HEK293 (cell line): ENCODE measurements around the gene RTBDN.

Experiments
- BCL11A ChIP-seq: fragments of 450-650 bp; formaldehyde crosslinking; IDR thresholded peaks from 2 replicates; pipeline ENCODE4 v1.5.1; 2016; ENCODE audit warnings: low read depth, missing biosample characterization, missing genetic modification characterization
- FEZF1 ChIP-seq: fragments of 450-650 bp; formaldehyde crosslinking; IDR thresholded peaks from 2 replicates; pipeline ENCODE4 v1.5.1; 2016; ENCODE audit warnings: missing biosample characterization, missing genetic modification characterization
- GLIS1 ChIP-seq: fragments of 450-650 bp; formaldehyde crosslinking; IDR thresholded peaks from 2 replicates; pipeline ENCODE4 v1.5.1; 2016; ENCODE audit warnings: missing biosample characterization, missing genetic modification characterization
- IKZF3 ChIP-seq: fragments of 450-650 bp; IDR thresholded peaks from 2 replicates; pipeline ENCODE4 v1.5.0; 2018; ENCODE audit warnings: missing biosample characterization, mild to moderate bottlenecking, missing genetic modification characterization, moderate library complexity
- KLF16 ChIP-seq: fragments of 450-650 bp; formaldehyde crosslinking; IDR thresholded peaks from 2 replicates; pipeline ENCODE4 v1.5.1; 2017; ENCODE audit warnings: missing biosample characterization, missing genetic modification characterization
- KLF8 ChIP-seq: fragments of 450-650 bp; formaldehyde crosslinking; IDR thresholded peaks from 2 replicates; pipeline ENCODE4 v1.5.1; 2016; ENCODE audit warnings: missing biosample characterization, missing genetic modification characterization
- REST ChIP-seq: fragments of 450-650 bp; formaldehyde crosslinking; IDR thresholded peaks from 2 replicates; pipeline ENCODE4 v1.5.1; 2016; ENCODE audit warnings: missing biosample characterization, missing genetic modification characterization
- WT1 ChIP-seq: fragments of 450-650 bp; formaldehyde crosslinking; IDR thresholded peaks from 2 replicates; pipeline ENCODE4 v1.5.1; 2016; ENCODE audit warnings: missing biosample characterization, missing genetic modification characterization
- ZFP37 ChIP-seq: fragments of 450-650 bp; formaldehyde crosslinking; IDR thresholded peaks from 2 replicates; pipeline ENCODE4 v1.5.1; 2016; ENCODE audit warnings: missing biosample characterization, missing genetic modification characterization
- ZNF10 ChIP-seq: fragments of 450-650 bp; formaldehyde crosslinking; IDR thresholded peaks from 2 replicates; pipeline ENCODE4 v1.5.1; 2017; ENCODE audit warnings: missing biosample characterization, missing genetic modification characterization
- ZNF19 ChIP-seq: fragments of 450-650 bp; formaldehyde crosslinking; IDR thresholded peaks from 2 replicates; pipeline ENCODE4; 2016; ENCODE audit warnings: missing biosample characterization, missing genetic modification characterization, low read depth
- ZNF2 ChIP-seq: fragments of 450-650 bp; formaldehyde crosslinking; IDR thresholded peaks from 2 replicates; pipeline ENCODE4 v1.5.1; 2016; ENCODE audit warnings: missing biosample characterization, missing genetic modification characterization
- ZNF26 ChIP-seq: fragments of 450-650 bp; formaldehyde crosslinking; IDR thresholded peaks from 2 replicates; pipeline ENCODE4 v1.5.1; 2016; ENCODE audit warnings: missing biosample characterization, missing genetic modification characterization
- ZNF280D ChIP-seq: fragments of 450-650 bp; formaldehyde crosslinking; IDR thresholded peaks from 2 replicates; pipeline ENCODE4 v1.5.1; 2016; ENCODE audit warnings: missing biosample characterization, missing genetic modification characterization
- ZNF404 ChIP-seq: fragments of 450-650 bp; formaldehyde crosslinking; IDR thresholded peaks from 2 replicates; pipeline ENCODE4 v1.5.1; 2017; ENCODE audit warnings: missing biosample characterization, missing genetic modification characterization
- ZNF416 ChIP-seq: fragments of 450-650 bp; formaldehyde crosslinking; IDR thresholded peaks from 2 replicates; pipeline ENCODE4 v1.5.1; 2016; ENCODE audit warnings: missing biosample characterization, missing genetic modification characterization
- ZNF433 ChIP-seq: fragments of 450-650 bp; formaldehyde crosslinking; IDR thresholded peaks from 2 replicates; pipeline ENCODE4 v1.5.1; 2016; ENCODE audit warnings: missing biosample characterization, missing genetic modification characterization, low read depth
- ZNF473 ChIP-seq: fragments of 450-650 bp; formaldehyde crosslinking; IDR thresholded peaks from 2 replicates; pipeline ENCODE4 v1.5.1; 2017; ENCODE audit warnings: missing biosample characterization, missing genetic modification characterization
- ZNF514 ChIP-seq: fragments of 450-650 bp; formaldehyde crosslinking; IDR thresholded peaks from 2 replicates; pipeline ENCODE4 v1.5.1; 2016; ENCODE audit warnings: missing biosample characterization, missing genetic modification characterization
- ZNF571 ChIP-seq: fragments of 450-650 bp; formaldehyde crosslinking; IDR thresholded peaks from 2 replicates; pipeline ENCODE4 v1.5.0; 2017; ENCODE audit warnings: missing biosample characterization, missing genetic modification characterization
- ZNF623 ChIP-seq: fragments of 450-650 bp; formaldehyde crosslinking; IDR thresholded peaks from 2 replicates; pipeline ENCODE4 v1.5.1; 2016; ENCODE audit warnings: missing biosample characterization, missing genetic modification characterization
- ZNF645 ChIP-seq: fragments of 450-650 bp; formaldehyde crosslinking; IDR thresholded peaks from 2 replicates; pipeline ENCODE4; 2016; ENCODE audit warnings: missing biosample characterization, missing genetic modification characterization
- ZNF791 ChIP-seq: fragments of 450-650 bp; formaldehyde crosslinking; IDR thresholded peaks from 2 replicates; pipeline ENCODE4 v1.5.1; 2016; ENCODE audit warnings: missing biosample characterization, missing genetic modification characterization
- ZSCAN16 ChIP-seq: fragments of 450-650 bp; formaldehyde crosslinking; IDR thresholded peaks from 2 replicates; pipeline ENCODE4 v1.5.1; 2016; ENCODE audit warnings: missing biosample characterization, missing genetic modification characterization
- ZSCAN4 ChIP-seq: fragments of 450-650 bp; formaldehyde crosslinking; IDR thresholded peaks from 2 replicates; pipeline ENCODE4 v1.5.1; 2017; ENCODE audit warnings: missing biosample characterization, missing genetic modification characterization
- ZSCAN5A ChIP-seq: fragments of 450-650 bp; formaldehyde crosslinking; IDR thresholded peaks from 2 replicates; pipeline ENCODE4 v1.5.1; 2016; ENCODE audit warnings: missing biosample characterization, missing genetic modification characterization
- ZXDB ChIP-seq: fragments of 450-650 bp; formaldehyde crosslinking; IDR thresholded peaks from 2 replicates; pipeline ENCODE4 v1.5.1; 2016; ENCODE audit warnings: missing biosample characterization, missing genetic modification characterization

Gene RTBDN

GRCh38 chr19:12796146-12797071, 38.0 kb downstream of the RTBDN start (continued):
- TF ChIP-seq REST (tag by site-specific recombination) = no peak
- TF ChIP-seq KLF8 (tag by site-specific recombination) = peak; percentile 21; the same call in 1 of the 2 replicates
- peak; percentile 66; the same call in 1 of the 2 replicates for TF ChIP-seq ZNF2 (tag by site-specific recombination)
- TF ChIP-seq ZNF645 (tag by site-specific recombination) = no peak
- TF ChIP-seq WT1 (tag by site-specific recombination) = no peak
- no peak for TF ChIP-seq ZSCAN16 (tag by site-specific recombination)
- TF ChIP-seq KLF16 = no peak
- TF ChIP-seq ZNF473 (tag by site-specific recombination) = no peak
- TF ChIP-seq ZNF280D (tag by site-specific recombination) = no peak
- no peak for TF ChIP-seq ZNF416 (tag by site-specific recombination)
- TF ChIP-seq ZNF514 = no peak
- TF ChIP-seq FEZF1 (tag by site-specific recombination) = peak; percentile 71
- TF ChIP-seq ZNF404 = no peak
- TF ChIP-seq ZNF19 = no peak
- TF ChIP-seq ZNF26 = no peak
- TF ChIP-seq ZFP37 = no peak
- 0 out of 2 replicates have a peak, but pooled peaks have one; percentile 47 for TF ChIP-seq ZSCAN5A (tag by site-specific recombination)
- TF ChIP-seq ZNF623 (tag by site-specific recombination) = no peak
- TF ChIP-seq IKZF3 (tag by site-specific recombination) = peak; percentile 43; the same call in 1 of the 2 replicates
- no peak for TF ChIP-seq BCL11A (tag by site-specific recombination)
- TF ChIP-seq ZSCAN4 (tag by site-specific recombination) = no peak
- no peak for TF ChIP-seq ZNF571 (tag by site-specific recombination)
- TF ChIP-seq ZNF10 (tag by site-specific recombination) = no peak
- TF ChIP-seq ZXDB (tag by site-specific recombination) = no peak
- no peak for TF ChIP-seq GLIS1 (tag by site-specific recombination)
- no peak for TF ChIP-seq ZNF791
- TF ChIP-seq ZNF433 (tag by site-specific recombination) = no peak
